HL-60 (cell line): ENCODE results near the gene NEDD4L.

Source experiments
- CTCF ChIP-seq: IDR thresholded peaks from one replicate; pipeline ENCODE4 v1.5.1; 2011; ENCODE audit warnings: low read length, control low read depth, inconsistent platforms; ENCODE audit not compliant: insufficient read depth
- GABPA ChIP-seq: IDR thresholded peaks from 2 replicates; pipeline ENCODE4 v1.6.1; 2012; ENCODE audit warnings: low read depth

- TF ChIP-seq CTCF (no peak), GABPA (no peak)
These were observed 18.3 kb upstream of the NEDD4L start for GRCh38 chr18:58025733-58026132.
